GM03348 (cell line): Measurements from ENCODE around the gene SLC6A6.
"Not testable (repeated sequence)": the region's sequence is repeated elsewhere in the genome, so short reads cannot be mapped to it uniquely, and the experiment has no call there.

ENCODE experiments used
- DNase-seq: peaks from one replicate; pipeline ENCODE4 v3.0.0; 2012; ENCODE audit warnings: low spot score

SLC6A6 gene

DNA sequence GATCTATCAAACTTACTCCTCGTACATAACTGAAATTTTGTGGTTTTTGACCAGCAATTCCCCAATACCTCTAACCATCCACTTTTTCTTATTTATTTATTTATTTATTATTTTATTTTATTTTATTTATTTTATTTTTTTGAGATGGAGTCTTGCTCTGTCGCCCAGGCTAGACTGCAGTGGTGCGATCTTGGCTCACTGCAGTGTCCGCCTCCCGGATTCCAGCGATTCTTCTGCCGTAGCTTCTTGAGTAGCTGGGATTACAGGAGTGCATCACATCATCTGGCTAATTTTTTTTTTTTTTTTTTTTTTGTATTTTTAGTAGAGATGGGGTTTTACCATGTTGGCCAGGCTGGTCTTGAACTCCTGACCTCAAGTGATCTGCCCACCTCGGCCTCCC, 35.3 kb downstream of the SLC6A6 start:
- DNase-seq, result not testable (repeated sequence)

DNA sequence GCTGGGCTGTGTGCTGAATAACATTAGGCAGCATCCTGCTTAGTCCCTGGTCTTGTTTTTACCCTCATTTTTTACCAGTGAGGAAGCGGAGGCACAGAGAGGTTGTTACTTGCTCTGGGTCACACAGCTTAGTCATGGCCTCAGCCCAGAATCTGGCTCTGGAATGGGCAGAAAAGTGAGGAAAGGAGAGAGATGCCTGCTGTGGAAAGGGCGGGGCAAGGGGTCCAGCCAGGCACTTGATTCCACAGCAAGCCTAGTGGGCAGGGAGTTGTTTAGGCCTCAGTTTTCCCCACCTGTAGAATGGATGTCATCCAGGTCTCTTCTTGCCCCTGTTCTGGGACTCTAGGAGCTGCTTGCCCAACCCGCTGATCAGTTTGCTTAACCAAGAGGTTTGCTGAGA, 35.9 kb downstream of the SLC6A6 start:
- DNase-seq, result no peak

GRCh38 chr3:14438929-14439328, 36.5 kb downstream of the SLC6A6 start:
- DNase-seq, result no peak

DNA sequence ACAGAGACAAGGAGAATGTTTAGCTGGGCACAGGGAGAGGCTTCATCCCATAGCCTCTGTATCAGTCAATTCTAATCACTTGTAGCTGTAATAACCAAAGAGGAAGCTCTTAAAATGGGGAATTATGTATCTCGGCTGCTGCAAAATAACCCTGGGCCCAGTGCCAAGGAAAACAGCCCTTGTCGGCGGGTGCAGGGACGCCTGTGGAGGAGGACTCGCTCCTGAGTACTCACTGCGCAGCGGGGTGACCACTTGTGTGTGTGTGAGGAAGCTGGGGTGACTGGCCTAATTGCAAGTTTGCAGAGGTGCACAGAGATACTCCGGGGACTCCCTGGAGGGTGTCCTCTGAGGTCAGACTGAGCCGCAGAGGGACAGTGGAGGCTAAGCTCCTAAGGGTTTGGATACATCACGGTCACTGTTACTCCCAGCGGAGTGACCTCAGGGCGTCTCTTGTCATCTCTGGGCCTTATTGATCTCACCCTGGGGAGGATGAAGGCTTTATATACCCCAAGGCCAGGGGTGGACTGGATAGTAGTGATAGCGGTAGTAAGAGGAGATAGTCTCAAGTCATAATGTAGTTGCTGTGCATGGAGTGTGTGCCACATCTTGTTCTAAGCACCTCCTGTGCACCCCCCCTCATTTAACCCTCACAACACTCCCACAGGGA, 37.2 kb downstream of the SLC6A6 start:
- DNase-seq, result no peak

DNA sequence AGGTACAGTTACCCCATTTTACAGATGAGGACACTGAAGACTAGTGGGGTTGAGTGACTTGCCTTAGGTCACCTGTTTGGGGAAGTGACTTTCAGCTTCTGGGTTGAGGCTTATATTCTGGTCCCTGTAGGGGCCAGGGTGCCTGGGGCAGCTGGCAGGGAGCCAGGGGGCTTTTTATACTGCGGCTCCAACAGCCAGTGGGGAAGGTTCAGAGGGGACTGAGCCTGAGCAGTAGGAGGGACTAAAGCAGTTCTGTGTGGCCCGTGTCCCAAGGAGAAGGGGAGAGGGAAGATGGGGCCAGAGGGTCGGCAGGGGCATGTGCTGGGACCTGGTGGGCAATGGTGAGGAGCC, 37.7 kb downstream of the SLC6A6 start:
- no peak for DNase-seq

GRCh38 chr3:14440531-14441239, 38.3 kb downstream of the SLC6A6 start:
- DNase-seq, result peak; percentile 24

GRCh38 chr3:14441240-14441919, 39.0 kb downstream of the SLC6A6 start:
- no peak for DNase-seq

- no peak for DNase-seq
These were observed 39.5 kb downstream of the SLC6A6 start for GRCh38 chr3:14441920-14442300.

GRCh38 chr3:14444380-14444779, 42.0 kb downstream of the SLC6A6 start:
- DNase-seq, result no peak

GRCh38 chr3:14445773-14446172, 43.4 kb downstream of the SLC6A6 start:
- no peak for DNase-seq

GRCh38 chr3:14446988-14447570, 44.7 kb downstream of the SLC6A6 start:
- DNase-seq, result no peak

DNA sequence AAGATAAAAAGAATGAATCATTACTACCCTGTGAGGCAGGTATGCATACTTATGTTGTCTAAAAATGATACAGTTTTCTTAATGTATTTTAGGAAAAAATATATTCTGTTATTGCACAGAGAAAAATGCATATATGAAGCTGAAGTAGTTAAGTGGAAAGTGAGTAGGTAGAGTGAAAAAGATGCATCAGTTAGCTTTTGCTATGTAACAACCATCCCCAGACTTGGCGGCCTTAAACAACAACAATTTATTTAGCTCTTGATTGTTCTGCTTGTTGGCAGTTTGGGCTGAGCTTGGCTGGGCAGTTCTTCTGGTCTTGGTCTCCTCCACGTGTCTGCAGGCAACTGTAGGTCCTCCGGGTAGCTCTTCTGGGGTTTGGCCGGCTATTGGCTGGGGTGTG, 45.7 kb downstream of the SLC6A6 start:
- no peak for DNase-seq

GRCh38 chr3:14448756-14449727, 46.6 kb downstream of the SLC6A6 start:
- no peak for DNase-seq

- no peak for DNase-seq
These were observed 48.1 kb downstream of the SLC6A6 start for GRCh38 chr3:14450506-14450905.

DNA sequence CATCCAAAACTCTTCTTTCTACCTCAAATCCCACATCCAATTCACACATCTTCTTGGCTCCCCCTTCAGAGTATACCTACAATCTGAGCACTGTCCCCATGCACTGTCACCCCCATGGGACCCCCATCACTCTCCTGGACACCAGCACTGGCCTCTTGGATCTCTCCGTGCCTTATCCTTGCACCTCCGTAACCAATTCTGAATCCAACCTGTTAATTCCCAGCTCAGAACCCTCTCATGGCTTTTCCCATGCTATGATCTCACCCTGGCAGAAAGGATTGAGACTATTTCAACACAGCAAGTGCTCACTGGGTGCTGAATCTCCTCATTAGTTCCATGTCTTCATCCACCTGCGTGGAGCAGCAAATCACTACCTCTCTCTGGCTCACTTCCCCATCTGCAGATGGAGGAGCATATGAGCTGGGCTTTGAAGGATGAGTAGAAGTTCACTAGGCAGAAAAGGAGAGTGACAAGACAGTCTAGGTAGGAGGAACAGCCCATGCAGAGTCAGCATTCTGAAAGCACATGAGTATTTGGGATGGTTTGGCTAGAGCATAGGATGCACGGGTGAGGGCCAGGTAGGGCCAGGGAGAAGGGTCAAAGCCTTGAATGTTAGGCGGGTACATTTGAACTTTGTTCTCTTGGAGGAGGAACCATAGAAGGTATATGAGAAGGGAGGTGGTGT, 48.7 kb downstream of the SLC6A6 start:
- no peak for DNase-seq

GRCh38 chr3:14451844-14452739, 49.7 kb downstream of the SLC6A6 start:
- peak; percentile 75 for DNase-seq

DNA sequence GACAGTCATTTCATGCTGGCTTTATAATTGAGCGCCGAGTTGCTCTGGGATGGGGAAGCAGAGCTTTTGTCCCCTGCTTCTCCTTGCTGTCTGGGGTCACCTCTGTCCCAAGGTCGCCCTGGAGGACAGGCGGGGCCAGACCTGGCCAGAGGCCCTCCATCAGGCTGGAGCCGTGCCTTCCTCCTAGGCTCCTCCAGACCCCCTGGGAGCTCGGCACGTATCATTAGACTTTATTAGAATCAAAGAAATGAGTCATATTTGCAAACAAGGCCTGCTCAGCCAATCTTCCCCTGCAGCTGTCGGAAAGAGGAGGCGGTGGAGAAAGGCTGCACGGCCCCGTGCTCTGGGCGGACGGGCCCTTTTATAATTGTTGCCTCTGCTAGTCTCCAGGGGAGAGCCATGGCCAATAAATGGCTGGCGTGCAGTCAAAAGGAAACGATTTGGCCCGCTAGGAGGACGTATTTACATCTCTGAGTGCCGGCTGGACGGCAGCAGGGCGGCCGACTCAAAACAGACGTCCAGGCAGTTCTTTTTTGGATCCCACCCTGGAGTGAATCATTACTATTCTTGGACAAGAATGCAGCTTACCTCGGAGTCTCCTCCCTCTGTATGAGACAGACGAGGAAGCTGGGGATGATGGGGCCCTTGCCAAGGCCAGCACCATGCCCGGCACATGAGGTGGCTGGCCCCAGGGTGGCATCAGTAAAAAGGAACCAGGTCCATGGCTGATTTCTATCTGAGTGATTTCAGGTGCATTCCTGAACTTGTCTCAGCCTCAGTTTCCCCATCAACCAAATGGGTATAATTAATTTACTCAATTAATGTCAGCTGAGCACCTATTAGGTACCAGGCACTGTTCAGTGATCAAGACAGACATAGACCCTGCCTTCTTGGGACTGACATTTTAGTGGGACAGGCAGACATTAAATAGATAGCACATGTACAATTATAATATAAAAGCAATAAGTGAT, 50.6 kb downstream of the SLC6A6 start:
- DNase-seq, result peak; percentile 92

GRCh38 chr3:14453876-14454638, 51.7 kb downstream of the SLC6A6 start:
- DNase-seq, result no peak
